Panc1 (cell line): ENCODE data around the gene SH3BP4. TPM values are rescaled to one million over a fixed set of nuclear protein-coding genes. Genes with fewer than 3 reads are reported as not detected.

Experiments
- ATAC-seq: fragments of 200-7000 bp; cut with Tn5 transposase; 2 replicates; pipeline ENCODE4 v1.9.1; 2020; ENCODE audit warnings: mild to moderate bottlenecking, moderate library complexity
- BruUV-seq: library from RNA; stranded (reverse); fragments of 400-500 nt; replicated peaks from 2 replicates; lab custom pipeline; 2021; lab: Mats Ljungman, UMichigan
- CTCF ChIA-PET: fragments of 300-600 bp; sonication (Branson Sonifier 250); formaldehyde crosslinking; loops from one replicate; lab custom pipeline; 2022; ENCODE audit warnings: antibody characterized with exemption; lab: Charles Lee
- POLR2A ChIA-PET: fragments of 300-600 bp; sonication (Branson Sonifier 250); formaldehyde crosslinking; loops from one replicate; lab custom pipeline; 2022; ENCODE audit warnings: antibody characterized with exemption; lab: Charles Lee
- DNase-seq: peaks from one replicate; pipeline ENCODE4 v3.0.0-alpha.2; 2010; ENCODE audit warnings: low read depth, low spot score
- H3K27ac ChIP-seq: 2 replicates; pipeline ENCODE4 v1.5.1; 2011; ENCODE audit warnings: mild to moderate bottlenecking, low read length, inconsistent platforms
- H3K27me3 ChIP-seq: fragments of 200-500 bp; sonication (Bioruptor generic); 2 replicates; pipeline ENCODE4 v1.6.0; 2014; ENCODE audit warnings: low read length, inconsistent platforms; ENCODE audit not compliant: control insufficient read depth, insufficient read depth
- H3K36me3 ChIP-seq: fragments of 200-500 bp; sonication (Bioruptor generic); 2 replicates; pipeline ENCODE4 v1.5.1; 2014; ENCODE audit warnings: inconsistent platforms, mild to moderate bottlenecking, low read length, moderate library complexity; ENCODE audit not compliant: control insufficient read depth, insufficient read depth
- H3K4me1 ChIP-seq: 2 replicates; pipeline ENCODE4 v1.5.1; 2011; ENCODE audit warnings: inconsistent platforms, mild to moderate bottlenecking, low read length, moderate library complexity; ENCODE audit not compliant: control insufficient read depth, insufficient read depth
- H3K4me3 ChIP-seq, 2 experiments: 2 replicates each; pipeline ENCODE4 v1.5.1; 2011 to 2012; ENCODE audit warnings: low read depth in 2 of 2, low read length in 2 of 2, mild to moderate bottlenecking in 2 of 2, inconsistent platforms in 1 of 2, moderate library complexity in 1 of 2
- H3K9me3 ChIP-seq: fragments of 200-500 bp; sonication (Bioruptor generic); 2 replicates; pipeline ENCODE4 v1.5.1; 2014; ENCODE audit warnings: low read depth, mild to moderate bottlenecking, inconsistent platforms, low read length, moderate library complexity; ENCODE audit not compliant: control insufficient read depth, insufficient read depth
- POLR2AphosphoS5 ChIP-seq: IDR thresholded peaks from 2 replicates; pipeline ENCODE4 v1.6.1; 2012; ENCODE audit warnings: mild to moderate bottlenecking, low read depth, low read length, moderate library complexity
- REST ChIP-seq, 2 experiments: IDR thresholded peaks; 2 replicates each; pipeline ENCODE4 v1.6.1; 2011 to 2012; ENCODE audit warnings: low read depth in 2 of 2, control low read depth in 1 of 2, low read length in 1 of 2, mild to moderate bottlenecking in 1 of 2, moderate library complexity in 1 of 2; ENCODE audit not compliant: insufficient read depth in 1 of 2
- SIN3A ChIP-seq: IDR thresholded peaks from 2 replicates; pipeline ENCODE4 v1.6.1; 2012; ENCODE audit warnings: low read depth, mild to moderate bottlenecking, low read length, moderate library complexity, borderline replicate concordance; ENCODE audit not compliant: insufficient read depth
- TCF7L2 ChIP-seq: IDR thresholded peaks from 2 replicates; pipeline ENCODE4 v1.6.1; 2011; ENCODE audit warnings: mild to moderate bottlenecking, low read depth, low read length, inconsistent platforms
- in situ Hi-C: cut with HindIII; loops from 2 replicates; pipeline ENCODE4 v1.10.0; 2016; ENCODE audit warnings: low sequenced_read_pairs, low pct_unique_long_range_greater_than_20kb
- intact Hi-C: fragments of 100-400 bp; cut with micrococcal nuclease; formaldehyde crosslinking; loops from one replicate; pipeline ENCODE4 v1.10.0; 2022; ENCODE audit not compliant: unreplicated experiment
- total RNA-seq: library from RNA; stranded (reverse); gene quantifications from one replicate; pipeline ENCODE4 v1.2.1, GENCODE V29; 2021; ENCODE audit not compliant: unreplicated experiment
- TF ChIP-seq, protein P1 (sequence below): fragments of 450-650 bp; IDR thresholded peaks from 2 replicates; pipeline ENCODE4 v1.5.1; 2017; ENCODE audit warnings: mild to moderate bottlenecking

Gene SH3BP4
- total RNA-seq, 1 experiment from 2014 or later, result 133 TPM

DNA sequence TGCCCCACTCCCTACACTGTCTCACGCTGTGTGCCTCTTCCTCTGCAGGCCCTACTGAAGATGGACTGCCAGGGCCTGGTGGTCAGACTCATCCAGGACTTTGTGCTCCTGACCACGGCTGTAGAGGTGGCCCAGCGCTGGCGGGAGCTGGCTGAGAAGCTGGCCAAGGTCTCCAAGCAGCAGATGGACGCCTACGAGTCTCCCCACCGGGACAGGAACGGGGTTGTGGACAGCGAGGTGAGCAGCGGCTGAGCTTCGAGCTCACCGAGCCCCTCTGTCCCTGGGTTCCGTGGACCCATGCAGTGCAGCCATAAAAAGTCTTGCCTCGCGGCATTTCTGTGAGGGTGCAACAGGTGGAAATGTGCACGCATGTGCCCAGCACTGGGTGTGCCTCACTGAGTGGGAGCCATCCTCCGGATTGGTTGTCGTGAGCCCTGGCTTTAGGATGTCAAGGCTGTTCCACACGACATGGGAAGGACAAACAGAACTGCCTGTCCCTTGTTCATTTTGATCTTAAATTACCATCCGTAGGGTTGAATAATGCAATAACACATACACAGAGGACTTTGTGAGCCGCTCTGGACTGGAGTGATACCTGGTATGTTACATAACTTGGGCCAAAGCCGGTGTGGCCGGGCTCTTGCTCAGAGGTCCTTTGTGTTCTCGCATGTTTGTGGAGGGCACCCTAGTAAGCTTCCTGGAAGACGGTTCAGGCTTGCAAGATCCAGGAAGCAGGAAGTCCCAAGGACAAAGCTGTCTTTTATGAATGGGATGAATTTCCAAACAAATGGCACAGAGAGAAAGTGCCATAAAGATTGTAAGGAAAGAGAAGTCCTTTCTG, 100.9 kb downstream of the SH3BP4 start:
- DNase-seq, result no peak
- no peak for ATAC-seq
- in situ Hi-C loops, result no loop called here
- intact Hi-C loops, result no loop called here
- peaks cover 15% of the 10 kb centered on the region for H3K36me3 ChIP-seq
- CTCF ChIA-PET, result no interaction called here
- BruUV-seq, result no TSS peak
- TF ChIP-seq TCF7L2 (no peak), POLR2AphosphoS5 (no peak), SIN3A (no peak), REST (IDR thresholded peaks at IDR 0.05; ENCODE audit: insufficient read depth in 1 of 2, low read depth in 2 of 2, low read length in 1 of 2) (no peak)
- TF ChIP-seq, protein P1, sequence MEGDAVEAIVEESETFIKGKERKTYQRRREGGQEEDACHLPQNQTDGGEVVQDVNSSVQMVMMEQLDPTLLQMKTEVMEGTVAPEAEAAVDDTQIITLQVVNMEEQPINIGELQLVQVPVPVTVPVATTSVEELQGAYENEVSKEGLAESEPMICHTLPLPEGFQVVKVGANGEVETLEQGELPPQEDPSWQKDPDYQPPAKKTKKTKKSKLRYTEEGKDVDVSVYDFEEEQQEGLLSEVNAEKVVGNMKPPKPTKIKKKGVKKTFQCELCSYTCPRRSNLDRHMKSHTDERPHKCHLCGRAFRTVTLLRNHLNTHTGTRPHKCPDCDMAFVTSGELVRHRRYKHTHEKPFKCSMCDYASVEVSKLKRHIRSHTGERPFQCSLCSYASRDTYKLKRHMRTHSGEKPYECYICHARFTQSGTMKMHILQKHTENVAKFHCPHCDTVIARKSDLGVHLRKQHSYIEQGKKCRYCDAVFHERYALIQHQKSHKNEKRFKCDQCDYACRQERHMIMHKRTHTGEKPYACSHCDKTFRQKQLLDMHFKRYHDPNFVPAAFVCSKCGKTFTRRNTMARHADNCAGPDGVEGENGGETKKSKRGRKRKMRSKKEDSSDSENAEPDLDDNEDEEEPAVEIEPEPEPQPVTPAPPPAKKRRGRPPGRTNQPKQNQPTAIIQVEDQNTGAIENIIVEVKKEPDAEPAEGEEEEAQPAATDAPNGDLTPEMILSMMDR, result no peak
- H3K4me1 ChIP-seq, result peaks cover 13% of the 10 kb centered on the region
- no peaks in the 10 kb centered on the region for H3K27me3 ChIP-seq
- no peaks in the 10 kb centered on the region for H3K9me3 ChIP-seq
- H3K4me3 ChIP-seq, result no peak overlapping the region
- POLR2A ChIA-PET, result no interaction called here
- H3K27ac ChIP-seq, result no peak overlapping the region

- Histone ChIP-seq H3K4me1 (peaks cover 11% of the 10 kb centered on the region), H3K27me3 (no peaks in the 10 kb centered on the region), H3K36me3 (peaks cover 15% of the 10 kb centered on the region), H3K9me3 (no peaks in the 10 kb centered on the region), H3K27ac (0 out of 2 replicates have a peak overlapping the region, but pooled peaks have one; percentile 7), H3K4me3 (no peak overlapping the region)
- BruUV-seq, result no TSS peak
- POLR2A ChIA-PET, result interaction anchor here (0.5 kb wide), 1 partner anchor 28 kb away, joined by 5 read pairs; no protein-coding TSS in a partner anchor
- no peak for ATAC-seq
- no peak for TF ChIP-seq POLR2AphosphoS5
- no peak for TF ChIP-seq TCF7L2
- no peak for TF ChIP-seq REST (IDR thresholded peaks at IDR 0.05; ENCODE audit: insufficient read depth in 1 of 2, low read depth in 2 of 2, low read length in 1 of 2)
- no peak for TF ChIP-seq SIN3A
- TF ChIP-seq, protein P1, result no peak
- in situ Hi-C loops, result no loop called here
- DNase-seq, result no peak
- intact Hi-C loops, result no loop called here
- CTCF ChIA-PET, result no interaction called here
Measured at GRCh38 chr2:235053651-235054050, 101.8 kb downstream of the SH3BP4 start.
